GM18861 (cell line): ENCODE measurements around the gene UFD1.
"Not testable (repeated sequence)": the region's sequence is repeated elsewhere in the genome, so short reads cannot be mapped to it uniquely, and the experiment has no call there.

Experiments used
- ATAC-seq: cut with Tn5 transposase; IDR thresholded peaks from one replicate; pipeline ENCODE4 v1.9.1; 2021; ENCODE audit not compliant: unreplicated experiment

UFD1 gene

GRCh38 chr22:19450363-19451175 is 28.4 kb downstream of the UFD1 start:
- ATAC-seq: no peak

GRCh38 chr22:19449422-19449767 is 29.6 kb downstream of the UFD1 start:
- ATAC-seq: no peak

- no peak for ATAC-seq
Observed at GRCh38 chr22:19448739-19449421, 30.1 kb downstream of the UFD1 start.

GRCh38 chr22:19448076-19448607 is 30.9 kb downstream of the UFD1 start:
- peak; percentile 25 for ATAC-seq

GRCh38 chr22:19447330-19448075 is 31.5 kb downstream of the UFD1 start, which contains the start of gene C22orf39:
C22orf39 (minus strand) TSS chr22:19447711; CDS start chr22:19447688, 23 bp downstream.
- peak; percentile 67 for ATAC-seq

GRCh38 chr22:19446603-19447329 is 32.2 kb downstream of the UFD1 start:
- no peak for ATAC-seq

GRCh38 chr22:19445279-19445982 is 33.6 kb downstream of the UFD1 start:
- ATAC-seq: not testable (repeated sequence)

- no peak for ATAC-seq
Observed at GRCh38 chr22:19443544-19444211, 35.3 kb downstream of the UFD1 start.

- ATAC-seq: no peak
Observed at GRCh38 chr22:19442166-19442565, 36.8 kb downstream of the UFD1 start.

GRCh38 chr22:19440411-19441195 is 38.4 kb downstream of the UFD1 start:
- no peak for ATAC-seq

GRCh38 chr22:19438298-19438697 is 40.7 kb downstream of the UFD1 start:
- ATAC-seq: no peak

- not testable (repeated sequence) for ATAC-seq
Observed at GRCh38 chr22:19436444-19437161, 42.4 kb downstream of the UFD1 start.

GRCh38 chr22:19434829-19435580 is 44.0 kb downstream of the UFD1 start:
- no peak for ATAC-seq

- no peak for ATAC-seq
Observed at GRCh38 chr22:19434401-19434800, 44.6 kb downstream of the UFD1 start.

- ATAC-seq: peak; percentile 72
Observed at GRCh38 chr22:19432133-19432851, 46.7 kb downstream of the UFD1 start, which contains the start of gene MRPL40. MRPL40 (plus strand) TSS chr22:19432545; CDS start chr22:19432555, 10 bp downstream.

GRCh38 chr22:19431649-19432132 is 47.3 kb downstream of the UFD1 start, which contains the start of gene HIRA:
HIRA (minus strand) TSS chr22:19431733; CDS start chr22:19431476, 257 bp downstream.
- ATAC-seq: peak; percentile 35
